ENCODE data around the gene COL4A3.

COL4A3 gene

GRCh38 chr2:227130636-227131035 is 33.8 kb upstream of the COL4A3 start:
- TF ChIP-seq EP300 (IDR thresholded peaks at IDR 0.05; ENCODE audit: borderline replicate concordance) (no peak), TCF12 (IDR thresholded peaks at IDR 0.05; ENCODE audit: low read depth) (no peak), ZBTB7A (IDR thresholded peaks at IDR 0.05; ENCODE audit: low read depth) (no peak), CREB1 (IDR thresholded peaks at IDR 0.05; ENCODE audit: low read depth) (no peak), TEAD4 (IDR thresholded peaks at IDR 0.05) (no peak), REST (IDR thresholded peaks at IDR 0.05; ENCODE audit: low read depth) (no peak)

GRCh38 chr2:227132986-227133385 is 31.4 kb upstream of the COL4A3 start:
- TF ChIP-seq MAX (IDR thresholded peaks at IDR 0.05) (no peak), EP300 (IDR thresholded peaks at IDR 0.05; ENCODE audit: borderline replicate concordance) (no peak), TCF12 (IDR thresholded peaks at IDR 0.05; ENCODE audit: low read depth) (no peak), ZBTB7A (IDR thresholded peaks at IDR 0.05; ENCODE audit: low read depth) (no peak), RAD21 (IDR thresholded peaks at IDR 0.05; ENCODE audit: low read depth) (no peak), REST (IDR thresholded peaks at IDR 0.05; ENCODE audit: low read depth) (no peak), YY1 (IDR thresholded peaks at IDR 0.05; ENCODE audit: low read depth) (no peak), TAF1 (IDR thresholded peaks at IDR 0.05; ENCODE audit: low read depth) (no peak), NFIC (IDR thresholded peaks at IDR 0.05) (no peak), TEAD4 (IDR thresholded peaks at IDR 0.05) (no peak), USF1 (IDR thresholded peaks at IDR 0.05) (no peak), EGR1 (IDR thresholded peaks at IDR 0.05) (no peak), FOXM1 (IDR thresholded peaks at IDR 0.05; ENCODE audit: borderline replicate concordance, low read depth) (no peak), CEBPB (IDR thresholded peaks at IDR 0.05) (no peak), CREB1 (IDR thresholded peaks at IDR 0.05; ENCODE audit: low read depth) (no peak)

- TF ChIP-seq RAD21 (IDR thresholded peaks at IDR 0.05; ENCODE audit: low read depth) = no peak
- TF ChIP-seq REST (IDR thresholded peaks at IDR 0.05; ENCODE audit: low read depth) = no peak
- TF ChIP-seq CREB1 (IDR thresholded peaks at IDR 0.05; ENCODE audit: low read depth) = no peak
- no peak for TF ChIP-seq USF1 (IDR thresholded peaks at IDR 0.05)
- TF ChIP-seq TAF1 (IDR thresholded peaks at IDR 0.05; ENCODE audit: low read depth) = no peak
- TF ChIP-seq EGR1 (IDR thresholded peaks at IDR 0.05) = no peak
- no peak for TF ChIP-seq NFIC (IDR thresholded peaks at IDR 0.05)
- no peak for TF ChIP-seq YY1 (IDR thresholded peaks at IDR 0.05; ENCODE audit: low read depth)
- no peak for TF ChIP-seq EP300 (IDR thresholded peaks at IDR 0.05; ENCODE audit: borderline replicate concordance)
- TF ChIP-seq TEAD4 (IDR thresholded peaks at IDR 0.05) = no peak
- TF ChIP-seq FOXM1 (IDR thresholded peaks at IDR 0.05; ENCODE audit: borderline replicate concordance, low read depth) = no peak
- TF ChIP-seq MAX (IDR thresholded peaks at IDR 0.05) = no peak
- TF ChIP-seq TCF12 (IDR thresholded peaks at IDR 0.05; ENCODE audit: low read depth) = no peak
- TF ChIP-seq CEBPB (IDR thresholded peaks at IDR 0.05) = no peak
- TF ChIP-seq ZBTB7A (IDR thresholded peaks at IDR 0.05; ENCODE audit: low read depth) = no peak
Observed at GRCh38 chr2:227134591-227134990, 29.8 kb upstream of the COL4A3 start.

GRCh38 chr2:227141301-227141700 is 23.1 kb upstream of the COL4A3 start:
- TF ChIP-seq FOXM1 (IDR thresholded peaks at IDR 0.05; ENCODE audit: borderline replicate concordance, low read depth) (no peak), EGR1 (IDR thresholded peaks at IDR 0.05) (no peak), MAX (IDR thresholded peaks at IDR 0.05) (no peak), TAF1 (IDR thresholded peaks at IDR 0.05; ENCODE audit: low read depth) (no peak), USF1 (IDR thresholded peaks at IDR 0.05) (no peak), REST (IDR thresholded peaks at IDR 0.05; ENCODE audit: low read depth) (no peak), CREB1 (IDR thresholded peaks at IDR 0.05; ENCODE audit: low read depth) (no peak), TCF12 (IDR thresholded peaks at IDR 0.05; ENCODE audit: low read depth) (no peak), EP300 (IDR thresholded peaks at IDR 0.05; ENCODE audit: borderline replicate concordance) (no peak), YY1 (IDR thresholded peaks at IDR 0.05; ENCODE audit: low read depth) (no peak), NFIC (IDR thresholded peaks at IDR 0.05) (no peak), ZBTB7A (IDR thresholded peaks at IDR 0.05; ENCODE audit: low read depth) (no peak), RAD21 (IDR thresholded peaks at IDR 0.05; ENCODE audit: low read depth) (no peak), TEAD4 (IDR thresholded peaks at IDR 0.05) (no peak), CEBPB (IDR thresholded peaks at IDR 0.05) (no peak)
